GM19025 (cell line): Measurements from ENCODE around the gene TNIP2.
"Not testable (repeated sequence)": the region's sequence is repeated elsewhere in the genome, so short reads cannot be mapped to it uniquely, and the experiment has no call there.

ENCODE experiments used
- ATAC-seq: cut with Tn5 transposase; IDR thresholded peaks from one replicate; pipeline ENCODE4 v1.9.1; 2021; ENCODE audit warnings: mild to moderate bottlenecking, low read depth, moderate library complexity; ENCODE audit not compliant: unreplicated experiment

Gene TNIP2

DNA sequence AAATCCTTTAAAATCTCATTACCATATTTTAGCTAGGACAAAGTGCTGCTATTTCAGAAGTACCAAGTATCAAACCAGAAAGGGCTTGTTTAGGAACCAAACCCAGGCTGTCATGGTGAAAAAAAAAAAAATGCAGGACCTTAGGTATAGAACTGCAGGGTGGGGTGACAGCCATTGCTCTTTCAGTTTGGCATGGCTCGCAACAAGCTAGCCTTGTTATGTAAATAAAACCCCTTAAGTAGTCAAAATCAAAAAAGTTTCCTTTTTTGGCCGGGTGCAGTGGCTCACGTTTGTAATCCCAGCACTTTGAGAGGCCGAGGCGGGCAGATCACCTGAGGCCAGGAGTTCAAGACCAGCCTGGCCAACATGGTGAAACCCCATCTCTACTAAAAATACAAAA is 24.5 kb upstream of the TNIP2 start:
- ATAC-seq, result not testable (repeated sequence)

DNA sequence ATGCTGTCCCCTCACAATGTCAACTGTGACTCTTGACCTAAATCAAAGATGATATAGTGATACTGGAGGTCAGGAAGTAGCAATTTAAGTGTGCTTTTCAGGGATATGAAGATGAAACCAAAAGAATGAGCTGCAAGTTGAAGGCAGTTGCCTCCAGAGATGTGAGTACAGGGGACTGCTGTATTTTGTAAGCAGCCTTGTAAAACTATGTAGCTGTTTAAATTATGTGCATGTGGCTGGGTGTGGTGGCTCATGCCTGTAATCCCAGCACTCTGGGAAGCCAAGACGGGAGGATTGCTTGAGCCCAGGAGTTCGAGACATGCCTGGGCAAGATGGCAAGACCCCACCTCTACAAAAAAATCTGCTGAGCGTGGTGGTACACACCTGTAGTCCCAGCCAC is 15.1 kb upstream of the TNIP2 start:
- ATAC-seq, result no peak

- no peak for ATAC-seq
Measured at GRCh38 chr4:2768921-2769336, 12.8 kb upstream of the TNIP2 start.

- no peak for ATAC-seq
Measured at GRCh38 chr4:2768124-2768523, 12.0 kb upstream of the TNIP2 start.

DNA sequence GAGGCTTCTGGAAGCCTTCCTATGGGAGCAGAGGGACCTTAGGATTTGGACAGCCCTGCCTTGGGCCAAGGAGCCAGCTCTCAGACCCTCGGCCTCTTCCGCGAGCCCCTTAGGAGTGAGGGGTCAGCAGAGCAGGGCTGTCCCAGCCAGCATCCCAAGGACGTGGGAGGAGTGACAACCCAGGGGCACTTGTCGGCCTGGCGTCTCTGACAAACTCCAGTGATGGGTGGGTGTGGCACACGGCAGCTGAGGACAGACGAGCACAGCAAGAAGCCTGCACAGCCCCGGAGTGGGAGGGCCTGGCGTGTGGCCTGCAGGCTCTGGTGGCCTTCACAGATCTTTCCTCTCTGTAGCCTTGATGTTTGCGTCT is 11.6 kb upstream of the TNIP2 start:
- no peak for ATAC-seq

- no peak for ATAC-seq
Measured at GRCh38 chr4:2767046-2767704, 11.0 kb upstream of the TNIP2 start.

DNA sequence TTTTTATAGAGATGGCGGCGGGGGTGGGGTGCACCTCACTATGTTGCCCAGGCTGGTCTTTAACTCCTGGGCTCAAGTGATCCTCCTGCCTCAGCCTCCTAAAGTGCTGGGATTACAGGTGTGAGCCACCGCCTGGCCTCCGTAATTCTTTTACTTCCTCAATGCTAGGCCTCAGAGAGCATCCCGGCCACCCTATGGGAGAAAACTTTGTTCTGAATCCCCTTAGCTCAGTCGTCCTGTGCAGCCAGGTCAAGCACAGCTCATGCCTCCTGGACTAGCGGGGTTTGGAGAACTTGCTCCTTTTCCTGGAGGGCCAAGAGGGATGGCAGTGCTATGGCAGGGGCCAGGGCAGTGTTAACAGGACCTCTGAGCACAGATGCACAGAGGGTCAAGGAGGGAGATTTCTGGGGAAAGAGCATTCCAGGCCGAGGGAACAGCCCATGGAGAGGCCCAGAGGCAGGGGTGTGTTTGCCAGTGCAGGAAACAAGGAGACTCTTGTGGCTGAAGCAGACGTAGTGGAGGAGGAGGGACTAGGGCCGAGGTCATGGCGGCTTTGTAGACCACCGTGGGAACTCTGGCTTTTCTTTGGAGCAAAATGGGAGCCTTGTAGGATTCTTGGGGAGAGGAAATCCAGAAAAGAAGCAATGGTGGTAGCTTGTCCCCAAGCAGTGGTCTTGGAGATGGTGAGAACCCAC is 9.8 kb upstream of the TNIP2 start:
- ATAC-seq, result no peak

DNA sequence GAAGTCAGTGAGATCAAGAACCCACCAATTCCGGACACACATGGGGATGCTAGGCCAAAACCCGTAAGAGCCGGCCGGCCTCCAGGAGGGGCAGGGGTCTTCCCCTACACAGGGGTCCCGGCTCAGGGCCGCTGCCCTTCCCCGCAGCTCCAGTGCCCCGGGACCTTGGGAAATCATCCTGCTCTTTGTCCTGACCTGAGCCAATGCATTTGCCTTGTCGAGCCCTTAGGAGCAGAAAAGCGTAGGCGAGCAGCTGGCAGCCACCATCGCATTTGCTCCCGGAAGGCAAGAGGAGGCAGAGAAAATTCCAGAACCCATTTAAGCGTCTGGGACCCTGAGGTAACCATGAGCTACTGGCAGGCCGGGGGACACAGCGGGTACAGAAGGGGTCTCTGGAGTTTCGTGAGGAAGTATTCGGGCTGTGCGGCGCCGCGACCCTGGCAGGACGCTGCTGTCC is 7.4 kb upstream of the TNIP2 start:
- no peak for ATAC-seq

DNA sequence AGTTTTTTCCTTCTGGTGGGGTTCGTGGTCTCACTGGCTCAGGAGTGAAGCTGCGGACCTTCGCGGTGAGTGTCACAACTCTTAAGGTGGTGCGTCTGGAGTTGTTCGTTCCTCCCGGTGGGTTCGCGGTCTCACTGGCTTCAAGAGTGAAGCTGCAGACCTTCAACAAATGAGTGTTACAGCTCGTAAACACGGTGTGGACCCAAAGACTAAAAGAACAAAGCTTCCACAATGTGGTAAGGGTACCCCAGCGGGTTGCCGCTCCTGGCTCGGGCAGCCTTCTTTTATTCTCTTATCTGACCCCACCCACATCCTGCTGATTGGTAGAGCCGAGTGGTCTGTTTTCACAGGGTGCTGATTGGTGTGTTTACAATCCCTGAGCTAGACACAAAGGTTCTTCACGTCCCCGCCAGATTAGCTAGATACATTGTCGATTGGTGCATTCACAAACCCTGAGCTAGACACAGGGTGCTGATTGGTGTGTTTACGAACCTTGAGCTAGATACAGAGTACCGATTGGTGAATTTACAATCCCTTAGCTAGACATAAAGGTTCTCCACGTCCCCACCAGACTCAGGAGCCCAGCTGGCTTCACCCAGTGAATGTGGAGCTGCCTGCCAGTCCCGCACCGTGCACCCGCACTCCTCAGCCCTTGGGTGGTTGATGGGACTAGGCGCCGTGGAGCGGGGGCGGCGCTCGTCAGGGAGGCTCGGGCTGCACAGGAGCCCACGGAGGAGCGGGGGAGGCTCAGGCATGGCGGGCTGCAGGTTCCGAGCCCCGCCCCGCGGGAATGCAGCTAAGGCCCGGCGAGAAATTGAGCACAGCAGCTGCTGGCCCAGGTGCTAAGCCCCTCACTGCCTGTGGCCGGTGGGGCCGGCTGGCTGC is 6.6 kb upstream of the TNIP2 start:
- not testable (repeated sequence) for ATAC-seq

DNA sequence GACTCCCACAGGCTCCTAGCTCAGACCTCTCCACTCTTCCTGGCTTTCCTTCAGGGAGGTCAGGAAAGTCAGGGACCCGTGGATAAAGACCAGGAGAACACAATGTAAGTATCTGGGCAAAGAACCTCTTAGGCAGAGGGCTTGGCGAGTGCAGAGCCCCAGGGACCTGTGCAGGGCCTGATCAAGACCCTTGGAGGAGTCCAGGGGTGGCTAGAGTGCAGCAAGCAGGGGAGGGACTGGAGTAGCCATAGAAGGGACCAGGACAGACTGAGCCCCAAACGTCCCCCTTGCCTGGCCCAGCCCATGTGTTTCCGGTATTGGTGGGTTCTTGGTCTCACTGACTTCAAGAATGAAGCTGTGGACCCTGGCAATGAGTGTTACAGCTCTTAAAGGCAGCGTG is 5.9 kb upstream of the TNIP2 start:
- no peak for ATAC-seq

- no peak for ATAC-seq
Measured at GRCh38 chr4:2761035-2761923, 5.1 kb upstream of the TNIP2 start.

- ATAC-seq, result no peak
Measured at GRCh38 chr4:2757426-2757825, 1.3 kb upstream of the TNIP2 start.

DNA sequence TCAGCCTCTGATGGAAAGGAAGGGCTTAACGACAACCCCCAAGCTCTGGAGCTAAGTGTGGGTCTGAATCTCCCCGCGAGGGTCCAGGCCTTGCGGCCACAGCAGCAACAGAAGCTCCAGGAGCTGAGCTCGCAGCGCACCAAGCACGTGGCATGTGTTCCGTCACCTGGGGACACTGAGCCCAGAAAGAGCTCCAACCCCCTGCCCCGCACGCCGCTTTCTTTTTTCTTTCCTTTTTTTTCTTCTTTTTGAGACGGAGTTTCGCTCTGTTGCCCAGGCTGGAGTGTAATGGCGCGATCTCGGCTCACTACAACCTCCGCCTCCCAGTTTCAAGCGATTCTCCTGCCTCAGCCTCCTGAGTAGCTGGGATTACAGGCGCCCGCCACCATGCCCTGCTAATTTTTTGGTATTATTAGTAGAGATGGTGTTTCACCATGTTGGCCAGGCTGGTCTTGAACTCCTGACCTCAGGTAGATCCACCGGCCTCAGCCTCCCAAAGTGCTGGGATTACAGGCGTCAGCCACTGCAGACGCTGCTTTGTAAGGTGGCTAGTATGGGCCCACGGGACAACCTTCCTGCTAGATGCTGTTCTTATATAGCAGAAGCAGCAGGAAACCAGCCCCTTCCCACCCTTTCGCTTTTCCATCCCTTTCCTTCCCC is 685 bp upstream of the TNIP2 start:
- ATAC-seq, result no peak

DNA sequence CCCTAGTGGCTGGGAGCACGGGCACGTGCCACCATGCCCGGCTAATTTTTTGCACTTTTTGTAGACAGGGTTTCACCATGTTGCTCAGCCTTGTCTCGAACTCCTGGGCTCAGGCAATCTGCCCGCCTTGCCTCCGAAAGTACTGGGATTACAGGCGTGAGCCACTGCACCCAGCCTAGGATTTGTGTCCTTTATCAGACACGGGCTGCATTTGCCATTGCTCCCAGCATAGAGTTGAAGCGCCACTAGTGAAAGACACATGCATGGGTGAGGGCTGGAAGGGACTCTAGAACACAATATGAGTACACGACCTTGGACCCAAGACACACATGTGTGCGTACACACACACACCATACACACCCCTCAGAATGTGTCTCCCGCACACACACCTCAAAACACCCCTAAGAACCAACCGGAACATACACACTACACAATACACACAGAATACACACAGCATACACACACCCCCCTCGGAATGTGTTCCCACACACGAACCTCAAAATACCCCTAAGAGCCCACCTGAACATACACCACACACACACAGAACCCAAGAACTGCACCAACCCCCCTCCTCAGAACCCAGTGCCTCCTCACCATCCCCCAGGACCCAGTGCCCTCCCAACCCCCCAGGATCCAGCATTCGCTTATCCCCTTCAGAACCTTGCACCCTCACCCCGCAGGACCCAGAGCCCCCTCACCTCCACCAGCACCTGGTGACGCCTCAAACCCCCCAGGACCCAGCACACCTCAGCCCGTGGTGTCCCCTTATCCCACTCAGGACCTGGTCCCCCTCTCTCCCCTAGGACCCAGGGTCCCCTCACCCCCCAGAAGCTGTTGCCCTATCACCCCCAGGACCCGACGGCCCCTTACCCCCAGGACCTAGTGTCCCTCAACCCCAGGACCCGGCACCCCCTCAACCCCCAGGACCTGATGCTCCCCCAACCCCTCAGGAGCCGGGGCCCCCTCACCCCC is 1.0 kb downstream of the TNIP2 start:
- ATAC-seq, result no peak

- no peak for ATAC-seq
Measured at GRCh38 chr4:2753436-2753835, 2.7 kb downstream of the TNIP2 start.

DNA sequence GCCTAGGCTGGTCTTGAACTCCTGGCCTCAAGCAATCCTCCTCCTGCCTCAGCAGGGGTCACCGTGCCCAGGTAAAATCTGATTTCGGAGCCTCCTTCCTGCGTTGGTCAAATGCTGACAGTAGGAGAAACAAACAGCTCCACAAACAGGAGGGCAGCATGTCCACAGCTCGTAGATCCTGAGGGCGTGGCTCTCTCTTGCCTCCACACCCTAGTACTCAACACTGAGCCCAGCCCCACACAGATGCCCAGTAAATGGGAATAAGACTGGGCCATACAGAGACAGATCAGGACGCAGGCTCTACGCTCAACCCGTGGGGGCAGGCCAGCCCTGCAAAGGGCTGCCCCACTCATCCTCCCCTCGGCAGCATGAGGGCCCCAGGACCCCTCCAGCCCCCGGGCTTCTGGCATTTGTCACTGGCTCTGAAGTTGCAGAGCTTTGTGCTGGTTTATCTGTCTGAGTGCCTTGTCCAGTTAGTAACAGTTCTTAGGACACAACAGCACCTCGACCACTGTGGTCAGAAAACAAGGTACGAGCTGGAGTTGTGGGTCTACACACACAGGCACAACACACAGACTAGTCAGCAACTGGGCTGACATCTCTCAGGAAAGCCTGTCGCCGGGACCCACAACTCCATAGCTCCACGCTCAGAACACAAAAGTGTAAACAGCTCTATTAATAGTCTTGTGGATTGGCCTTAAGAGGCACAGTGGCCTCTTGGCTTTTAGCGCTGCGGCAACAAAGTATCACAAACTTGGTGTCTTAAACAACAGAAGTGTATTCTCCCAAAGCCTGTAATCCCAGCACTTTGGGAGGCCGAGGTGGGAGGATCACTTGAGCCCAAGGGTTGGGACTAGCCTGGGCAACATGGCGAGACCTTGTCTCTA is 5.2 kb downstream of the TNIP2 start:
- ATAC-seq, result no peak

GRCh38 chr4:2746891-2747695 is 9.0 kb downstream of the TNIP2 start:
- no peak for ATAC-seq
